HG03135 (cell line): ENCODE data around the gene SPATA31C1.
"Not testable (repeated sequence)": the region's sequence is repeated elsewhere in the genome, so short reads cannot be mapped to it uniquely, and the experiment has no call there.

ENCODE experiments used
- ATAC-seq: cut with Tn5 transposase; IDR thresholded peaks from one replicate; pipeline ENCODE4 v1.9.1; 2021; ENCODE audit warnings: mild to moderate bottlenecking, moderate library complexity; ENCODE audit not compliant: unreplicated experiment

The SPATA31C1 gene

DNA sequence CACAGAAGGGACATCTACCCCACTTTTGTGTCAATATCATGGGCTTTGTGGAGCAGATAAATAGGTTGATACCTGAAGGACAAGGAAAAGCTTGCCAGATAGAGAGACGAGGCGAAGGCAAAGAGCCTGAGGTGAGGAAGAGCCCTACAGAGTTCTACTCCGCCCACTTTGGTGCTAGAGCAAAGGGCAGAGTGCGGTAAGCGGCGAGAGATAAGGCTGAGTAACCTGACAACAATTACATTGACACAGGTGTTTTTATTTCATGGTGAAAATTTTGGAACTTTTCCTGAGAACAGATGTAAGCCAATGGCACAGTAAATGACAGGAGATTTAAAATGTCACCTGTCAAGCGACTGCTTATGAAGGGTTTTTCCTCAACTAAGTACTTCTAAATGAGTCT is 16.7 kb downstream of the SPATA31C1 start:
- ATAC-seq: not testable (repeated sequence)

DNA sequence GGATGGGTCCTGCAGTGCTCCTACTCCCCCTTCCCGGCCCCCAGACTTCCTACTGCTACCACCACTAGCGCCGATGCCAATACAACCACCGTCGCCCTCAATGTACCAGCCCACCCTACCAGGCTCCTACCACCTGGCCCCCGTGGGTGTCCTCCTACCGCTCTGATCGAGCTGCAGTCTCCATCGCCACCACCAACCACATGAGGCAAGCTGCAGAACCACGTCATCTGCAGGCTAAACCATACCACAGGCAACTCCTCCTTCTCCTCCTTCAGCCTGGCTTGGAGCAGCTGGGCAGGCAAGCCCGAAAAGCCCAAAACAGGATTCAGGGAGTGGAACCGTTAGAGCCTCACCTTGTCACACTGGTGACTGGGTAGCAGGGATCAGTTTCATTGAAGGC is 19.6 kb downstream of the SPATA31C1 start:
- not testable (repeated sequence) for ATAC-seq

DNA sequence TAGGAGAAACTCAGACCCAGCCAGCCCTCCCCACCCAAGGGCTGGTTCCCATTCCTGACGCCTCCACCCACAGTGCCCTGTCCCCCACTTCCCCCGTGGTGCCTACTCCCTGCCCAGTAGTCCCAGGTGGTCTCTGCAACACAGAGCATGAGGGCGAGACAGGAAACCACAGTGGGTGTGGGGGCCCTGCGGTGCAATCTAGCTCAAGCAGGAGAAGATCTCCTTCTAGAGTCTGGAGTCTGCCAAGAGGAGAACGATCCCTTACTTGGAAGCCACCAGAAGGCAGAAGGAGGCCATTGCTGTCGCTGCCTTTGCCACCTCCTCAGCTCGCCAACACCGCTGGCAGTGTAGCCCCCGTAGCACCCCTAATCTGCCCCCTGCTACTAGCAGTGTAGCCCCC is 20.2 kb downstream of the SPATA31C1 start:
- not testable (repeated sequence) for ATAC-seq

GRCh38 chr9:87938336-87938735 is 20.6 kb downstream of the SPATA31C1 start:
- not testable (repeated sequence) for ATAC-seq

GRCh38 chr9:87939096-87939495 is 21.3 kb downstream of the SPATA31C1 start:
- ATAC-seq: not testable (repeated sequence)

DNA sequence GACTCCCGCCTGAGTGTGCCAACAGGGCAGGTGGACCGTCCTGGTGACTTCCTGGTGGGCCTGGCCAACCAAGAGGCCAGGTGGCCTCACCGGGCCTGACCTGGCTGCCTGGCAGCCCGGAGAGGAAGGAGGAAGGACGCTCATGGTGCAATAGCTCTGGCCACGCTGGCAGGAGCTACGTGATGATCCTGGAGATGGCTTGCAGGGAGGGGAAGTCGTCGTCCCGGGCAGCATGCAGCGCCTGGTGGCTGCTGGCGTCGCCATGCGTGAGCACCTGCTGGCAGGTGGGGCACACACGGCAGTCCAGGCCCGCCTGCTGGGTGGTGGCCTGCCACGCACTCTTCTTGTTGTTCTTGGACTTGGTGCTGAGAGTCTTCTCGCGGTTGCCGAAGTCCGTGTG is 26.3 kb downstream of the SPATA31C1 start:
- no peak for ATAC-seq

- ATAC-seq: no peak
These were observed 26.9 kb downstream of the SPATA31C1 start for GRCh38 chr9:87944682-87945081.

GRCh38 chr9:87950296-87950695 is 32.5 kb downstream of the SPATA31C1 start:
- ATAC-seq: no peak

GRCh38 chr9:87950765-87951488 is 33.2 kb downstream of the SPATA31C1 start:
- no peak for ATAC-seq

- ATAC-seq: no peak
These were observed 36.5 kb downstream of the SPATA31C1 start for GRCh38 chr9:87954230-87954629.

- no peak for ATAC-seq
These were observed 40.1 kb downstream of the SPATA31C1 start for GRCh38 chr9:87957839-87958238.

- ATAC-seq: no peak
These were observed 40.8 kb downstream of the SPATA31C1 start for GRCh38 chr9:87958591-87958990.

DNA sequence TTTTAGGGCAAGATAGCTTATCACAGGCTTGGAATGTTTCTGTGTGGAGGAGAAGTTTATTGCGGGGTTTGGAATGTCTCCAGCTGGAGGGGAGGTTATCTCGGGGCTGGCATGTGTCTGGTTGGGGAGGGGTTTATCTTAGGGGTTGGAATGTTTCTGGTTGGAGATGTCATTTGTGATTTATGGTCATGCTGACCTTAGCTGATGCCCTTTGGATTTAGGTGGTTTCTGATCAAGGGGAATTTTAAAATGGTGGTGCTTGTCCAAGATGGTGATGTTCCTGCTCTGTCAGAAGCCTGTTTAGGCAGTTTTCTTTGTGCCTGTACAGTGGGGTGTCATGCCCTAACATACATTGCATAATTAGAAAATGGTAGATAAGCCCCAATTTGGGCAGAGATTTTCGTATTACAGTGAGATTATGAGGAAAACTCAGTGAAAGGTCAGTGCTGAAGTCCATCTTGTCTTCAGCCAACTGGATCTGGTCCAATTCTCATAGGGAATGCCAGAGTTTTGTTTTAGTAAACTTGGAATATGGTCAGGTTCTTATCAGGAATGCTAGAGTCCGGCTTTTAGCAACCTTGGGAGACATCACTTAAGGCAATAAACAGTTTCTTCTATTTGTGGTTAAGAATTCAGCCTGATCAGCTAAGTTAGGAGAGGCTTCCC is 42.3 kb downstream of the SPATA31C1 start:
- ATAC-seq: no peak

DNA sequence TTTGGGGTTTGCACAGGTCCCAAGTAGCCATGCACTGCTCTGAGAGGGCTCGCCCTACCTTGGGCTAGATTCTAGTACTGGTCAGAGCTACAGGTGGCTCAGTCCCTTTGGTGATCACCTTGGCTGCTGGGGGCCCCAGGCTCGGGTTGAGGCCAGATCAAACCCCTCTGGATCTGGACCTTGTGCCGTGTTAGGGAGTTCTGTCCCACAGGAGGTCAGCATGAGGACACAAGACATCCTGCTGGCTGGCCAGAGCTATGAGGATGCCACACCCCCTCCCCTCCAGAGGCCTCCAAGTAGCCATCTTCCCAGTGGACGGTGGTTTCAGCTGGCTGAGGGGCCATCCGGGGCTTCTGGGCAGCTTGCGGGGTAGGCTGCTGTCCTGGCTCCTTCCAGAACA is 46.0 kb downstream of the SPATA31C1 start:
- ATAC-seq: no peak

DNA sequence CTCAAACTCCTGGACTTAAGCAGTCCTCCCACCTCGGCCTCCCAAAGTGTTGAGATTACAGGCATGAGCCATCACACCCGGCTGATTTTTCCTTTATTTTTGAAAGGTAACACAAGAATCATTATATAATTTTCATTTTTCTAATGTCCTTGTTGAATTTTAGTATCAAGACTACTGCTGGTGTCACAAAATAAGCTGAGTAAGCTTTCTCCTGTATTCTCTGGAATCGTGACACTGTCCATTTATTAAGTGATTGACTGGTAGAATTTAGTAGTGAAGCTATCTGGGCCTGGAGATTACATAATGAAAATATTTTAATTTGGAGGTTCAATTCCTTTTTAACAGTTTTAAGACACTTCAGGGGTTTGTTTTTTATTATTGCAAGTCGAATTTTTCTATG is 47.1 kb downstream of the SPATA31C1 start:
- no peak for ATAC-seq

DNA sequence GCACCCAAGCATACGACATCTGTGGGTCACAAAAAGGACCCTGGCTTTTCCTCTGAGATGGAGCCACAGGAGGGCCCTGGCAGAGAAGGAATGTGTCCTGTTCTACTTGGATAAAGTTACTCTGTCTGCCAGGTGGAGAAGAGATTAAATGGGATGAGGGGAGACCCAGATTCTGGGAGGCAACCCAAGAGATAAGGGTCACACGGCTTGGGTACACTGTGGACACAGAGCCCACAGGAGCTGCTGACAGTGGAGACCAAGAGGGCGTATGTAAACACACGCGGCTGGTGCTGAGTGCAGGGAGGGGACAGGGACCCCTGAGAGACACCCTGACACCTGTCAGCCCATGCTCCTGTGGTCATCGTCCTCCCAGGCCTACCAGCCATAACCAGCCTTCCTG is 50.4 kb downstream of the SPATA31C1 start:
- ATAC-seq: no peak

- ATAC-seq: no peak
These were observed 52.8 kb downstream of the SPATA31C1 start for GRCh38 chr9:87970602-87971001.

- ATAC-seq: no peak
These were observed 55.4 kb downstream of the SPATA31C1 start for GRCh38 chr9:87973122-87973521.
